GM19452 (cell line): ENCODE data around the gene SPOPL.
A peak's percentile ranks its signal among the peaks of the same experiment; 100 is the strongest.

ENCODE experiments used
- ATAC-seq: cut with Tn5 transposase; IDR thresholded peaks from one replicate; pipeline ENCODE4 v1.9.1; 2021; ENCODE audit not compliant: unreplicated experiment

SPOPL gene

DNA sequence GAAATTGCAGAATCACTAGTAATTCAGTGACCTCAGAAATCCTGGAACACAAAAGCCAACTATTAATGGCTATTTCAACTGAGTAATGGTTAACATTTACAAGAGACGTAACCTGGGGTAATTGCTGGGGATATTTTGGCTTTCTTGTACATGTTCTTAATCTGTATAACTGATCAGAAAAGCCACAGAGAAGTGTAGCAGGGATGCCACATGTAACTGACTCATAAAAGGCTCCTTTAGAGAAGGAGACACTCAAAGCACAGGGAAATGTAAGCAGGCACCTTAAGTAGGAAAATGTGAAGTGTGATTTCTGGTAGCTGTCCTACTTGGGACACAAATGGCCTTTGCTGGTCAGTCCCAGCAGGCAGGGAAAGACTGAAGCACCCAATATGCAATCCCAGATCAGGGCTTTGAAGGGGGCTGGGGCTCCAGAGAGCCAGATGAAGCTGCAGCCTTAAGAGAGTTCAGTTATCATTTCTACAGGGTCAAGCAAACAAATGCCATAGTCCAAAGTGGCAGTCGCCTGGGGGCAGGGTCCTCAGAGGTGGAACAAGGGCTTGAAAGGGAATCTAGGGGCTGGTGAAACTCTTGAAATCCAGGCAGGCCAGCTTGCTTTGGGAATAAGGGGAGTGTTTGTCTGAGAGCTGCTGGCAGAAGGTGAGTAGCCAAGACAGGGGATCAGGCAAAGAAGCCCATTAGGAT is 7.2 kb upstream of the SPOPL start:
- ATAC-seq: no peak

DNA sequence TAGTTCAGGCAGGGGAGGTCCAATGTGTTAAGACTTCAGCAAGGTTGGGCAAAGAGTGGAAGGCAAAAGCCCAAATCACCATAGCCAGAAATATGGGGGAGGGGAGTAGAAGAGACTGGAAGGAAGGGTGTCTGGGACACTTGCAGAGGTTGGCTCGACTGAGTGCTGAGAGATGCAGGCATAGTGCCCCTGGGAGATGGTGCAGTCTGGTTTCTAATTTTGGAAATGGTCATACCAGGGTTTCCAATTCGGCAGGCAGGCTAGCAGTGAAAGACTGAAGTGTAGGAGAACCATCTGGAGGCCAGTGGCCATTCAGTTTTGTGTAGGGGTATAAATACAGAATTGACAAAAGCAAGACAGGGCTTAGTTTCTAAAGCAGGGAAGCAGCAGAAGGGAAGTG is 6.2 kb upstream of the SPOPL start:
- no peak for ATAC-seq

DNA sequence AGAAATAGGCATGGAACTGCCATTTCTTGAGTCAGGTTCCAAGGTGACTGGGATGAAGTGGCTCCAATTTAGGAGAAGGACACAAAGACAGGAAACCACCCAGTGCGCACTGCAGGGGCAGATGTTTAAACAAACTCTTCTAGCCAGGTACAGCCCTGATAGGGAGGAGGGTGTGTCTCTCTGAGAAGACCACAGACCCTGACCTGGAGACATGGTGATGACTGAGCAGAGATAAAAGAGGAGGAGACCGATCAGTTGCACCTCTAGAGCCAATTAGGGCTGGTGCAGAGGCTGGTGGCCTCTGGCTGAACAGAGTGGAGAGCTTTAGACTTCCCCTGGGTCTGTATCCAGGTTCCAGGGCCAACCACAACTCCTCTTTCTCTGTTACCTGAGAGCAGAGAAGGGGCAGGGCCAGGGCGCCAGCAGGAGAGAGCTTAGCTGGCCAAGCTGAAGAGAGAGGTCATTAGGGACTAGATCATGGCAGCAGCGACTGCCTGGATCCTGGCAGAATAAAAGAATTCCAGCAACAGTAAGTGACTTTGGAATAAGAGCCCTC is 5.4 kb upstream of the SPOPL start:
- no peak for ATAC-seq

DNA sequence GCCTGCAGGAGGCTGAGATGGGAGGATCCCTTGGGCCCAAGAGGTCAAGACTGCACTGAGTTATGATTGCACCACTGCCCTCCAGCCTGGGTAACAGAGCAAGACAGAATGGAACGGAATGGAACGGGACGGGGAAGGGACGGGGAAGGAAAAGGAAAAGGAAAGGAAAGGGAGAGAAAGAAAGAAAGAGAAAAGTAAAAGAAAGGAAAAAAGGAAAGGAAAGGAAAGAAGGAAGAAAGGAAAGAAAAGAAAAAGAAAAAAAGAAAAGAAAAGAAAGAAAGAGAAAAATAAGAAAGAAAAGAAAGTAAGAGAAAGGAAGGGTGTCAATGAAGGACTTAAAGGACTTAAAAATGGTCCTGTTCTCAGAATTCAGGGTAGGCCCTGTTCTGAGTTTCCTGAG is 4.3 kb upstream of the SPOPL start:
- ATAC-seq: no peak

DNA sequence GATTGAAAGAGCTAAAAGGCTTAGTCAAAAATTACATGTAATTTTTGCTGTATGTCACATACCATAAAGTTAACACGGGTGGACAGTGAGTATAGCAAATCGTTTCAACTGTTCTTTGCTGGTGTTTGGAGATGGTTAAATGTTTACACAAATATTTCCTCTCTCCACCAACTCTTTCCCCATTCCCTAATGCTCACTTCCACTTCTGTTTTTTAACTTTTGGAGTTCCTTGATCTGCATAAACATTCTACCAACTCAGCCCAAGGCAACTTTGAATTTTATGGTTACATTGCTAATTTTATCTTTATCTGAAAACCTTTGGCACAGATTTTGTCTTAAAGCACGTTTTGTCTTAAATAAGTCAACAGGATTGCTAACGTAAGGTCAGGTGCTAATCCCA is 1.9 kb upstream of the SPOPL start:
- ATAC-seq: no peak

DNA sequence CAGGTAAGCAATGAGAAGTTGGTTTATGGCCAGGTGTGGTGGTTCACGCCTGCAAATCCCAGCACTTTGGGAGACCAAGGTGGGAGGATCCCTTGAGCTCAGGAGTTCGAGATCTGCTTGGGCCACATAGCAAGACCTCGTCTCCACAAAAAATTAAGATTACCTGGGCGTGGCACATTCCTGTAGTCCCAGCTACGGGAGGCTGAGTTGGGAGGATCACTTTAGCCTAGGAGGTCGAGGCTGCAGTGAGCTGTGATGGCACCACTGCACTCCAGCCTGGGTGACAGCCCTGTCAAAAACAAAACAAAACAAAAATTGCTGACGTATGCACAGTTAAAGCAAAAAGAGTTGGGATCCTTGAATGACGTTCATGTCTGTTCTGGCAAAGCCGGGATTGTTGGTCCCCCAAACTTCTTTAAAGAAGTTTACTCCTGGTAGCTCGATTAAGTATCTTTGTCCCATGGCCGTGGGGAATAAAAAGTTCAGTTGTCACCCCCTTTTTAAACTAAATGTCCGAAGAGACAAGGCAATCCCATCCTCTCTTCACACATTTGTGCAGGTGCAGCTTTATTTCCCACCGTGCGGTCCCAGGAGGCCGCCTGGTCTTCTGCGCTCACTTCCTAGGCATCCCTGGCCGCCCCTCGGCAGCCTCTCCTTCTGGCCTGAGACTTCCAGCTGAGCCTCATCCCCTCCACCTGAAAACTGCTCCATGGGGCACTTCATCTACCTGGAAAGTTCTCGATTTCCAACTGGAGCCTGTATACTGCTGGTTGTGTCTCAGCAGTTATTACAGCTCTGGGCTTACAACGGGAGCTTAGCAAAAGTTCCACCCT is 762 bp upstream of the SPOPL start:
- peak; percentile 2 for ATAC-seq

DNA sequence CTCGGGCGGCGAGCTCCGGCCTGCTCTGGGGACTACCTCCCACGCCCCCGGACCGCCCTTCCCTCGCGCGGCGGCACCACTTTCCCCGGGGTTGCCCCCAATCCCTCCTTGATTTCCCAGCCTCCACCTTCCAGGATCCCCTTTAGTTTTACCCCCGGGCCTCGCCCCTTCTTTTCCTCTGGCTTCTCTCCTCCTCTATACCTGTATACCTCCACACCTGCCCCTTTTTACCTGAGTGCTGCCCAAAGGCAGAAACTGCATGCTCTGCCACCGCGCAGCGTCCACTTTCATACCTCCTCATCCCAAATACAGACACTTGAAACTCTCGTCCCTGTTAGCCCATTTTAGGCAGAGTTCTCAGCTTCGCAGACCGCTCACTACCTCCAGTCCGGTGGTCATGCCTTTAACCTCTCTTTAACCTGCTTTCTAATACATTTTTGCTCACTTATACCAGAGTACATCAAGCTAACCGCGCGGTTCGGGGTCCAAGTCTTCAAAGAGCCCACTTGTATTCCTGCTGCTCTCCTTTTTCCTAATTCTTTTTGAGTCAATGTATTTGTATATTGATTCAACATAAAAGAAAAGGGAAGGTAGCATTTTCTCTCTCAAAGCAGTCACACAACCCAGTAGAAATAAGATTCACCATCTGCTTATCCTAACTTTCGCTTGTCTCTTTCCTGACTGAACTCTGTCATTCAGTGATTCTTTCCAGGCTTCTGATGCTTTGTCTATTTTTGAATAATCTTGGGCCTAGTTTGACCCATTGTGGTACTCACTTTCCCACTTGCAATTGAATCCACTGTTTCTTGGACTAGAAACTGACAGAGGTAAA is 901 bp downstream of the SPOPL start:
- ATAC-seq: no peak

DNA sequence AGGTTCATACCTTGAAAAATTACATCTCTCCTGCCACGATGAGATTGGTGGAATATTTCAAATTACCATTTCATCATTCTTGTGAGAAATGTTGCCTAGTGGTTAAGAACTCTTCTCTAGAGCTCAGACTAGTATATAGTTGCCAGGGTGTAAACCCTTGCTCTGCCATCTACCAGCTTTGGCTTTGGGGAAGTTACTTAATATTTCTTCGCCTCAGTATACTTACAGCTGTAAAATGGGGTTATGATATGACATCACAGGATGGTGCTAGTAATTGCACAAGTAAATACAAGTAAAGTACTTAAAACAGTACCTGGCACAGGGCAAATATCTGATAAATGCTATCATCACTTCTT is 1.5 kb downstream of the SPOPL start:
- no peak for ATAC-seq

DNA sequence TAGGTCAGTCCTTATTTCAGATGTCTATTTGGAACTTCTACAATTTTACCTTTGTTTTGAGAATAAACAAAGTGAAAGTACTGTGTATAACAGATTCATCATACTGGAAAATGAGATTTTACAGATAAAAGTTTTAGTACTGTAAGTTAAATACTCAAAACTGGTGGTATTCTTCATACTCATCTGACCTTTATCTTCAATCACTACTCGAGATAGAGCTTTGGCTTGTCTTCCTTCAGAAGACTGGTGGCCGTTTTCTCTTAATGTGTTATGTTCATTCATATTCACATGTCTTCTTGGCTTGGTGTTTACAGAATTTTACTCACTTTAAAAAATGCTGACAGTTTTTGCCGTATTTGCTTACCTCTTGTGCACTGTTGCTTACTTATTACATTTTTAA is 2.1 kb downstream of the SPOPL start:
- no peak for ATAC-seq

DNA sequence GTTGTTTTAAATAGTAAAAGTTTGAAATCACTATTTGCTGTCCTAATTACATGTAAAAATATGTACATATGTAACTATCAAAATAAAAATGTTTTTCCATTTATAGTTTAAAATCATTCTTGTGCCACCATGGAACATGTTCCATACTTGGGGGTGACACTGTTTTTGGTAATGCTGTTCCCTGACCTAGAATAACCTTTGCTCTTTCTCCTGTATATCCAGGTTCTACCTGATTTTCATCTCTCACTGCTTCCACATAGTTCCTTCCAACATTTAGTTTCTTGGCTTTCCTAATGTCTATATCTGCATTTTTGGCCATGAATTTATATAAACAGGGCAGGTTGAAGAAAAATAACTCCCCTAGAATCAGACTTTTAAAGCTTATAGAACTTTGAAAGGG is 2.5 kb downstream of the SPOPL start:
- no peak for ATAC-seq

DNA sequence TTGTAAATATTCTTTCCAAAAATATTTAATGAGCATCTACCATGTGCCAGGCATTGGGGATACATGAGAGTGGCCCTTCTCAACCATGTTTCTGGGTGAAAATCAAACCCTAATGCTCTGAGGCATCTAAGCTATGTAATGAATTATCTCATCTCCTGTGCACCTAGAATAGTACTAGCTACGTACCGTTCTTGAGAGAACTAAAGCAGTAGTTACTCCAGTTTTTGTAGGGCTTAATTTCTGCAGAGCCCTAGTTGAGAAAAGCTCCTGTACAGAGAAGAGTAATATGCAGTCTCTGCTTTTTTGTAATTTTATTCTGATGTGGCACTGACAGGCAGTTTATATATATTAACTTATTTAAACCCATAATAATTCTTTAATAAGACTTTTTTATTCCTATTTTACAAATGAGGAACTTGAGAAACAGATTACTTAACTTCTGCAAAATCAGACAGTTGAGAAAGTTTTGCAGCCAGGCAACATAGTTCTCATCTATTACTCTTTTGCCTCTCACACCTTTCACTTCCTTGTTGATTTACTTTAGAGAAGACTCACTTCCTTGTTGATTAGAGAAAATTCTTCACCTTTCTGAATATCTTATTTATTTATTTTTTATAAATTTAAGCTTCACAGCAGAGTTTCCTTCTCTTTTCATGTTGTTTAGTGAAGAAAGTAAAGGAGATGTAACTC is 3.1 kb downstream of the SPOPL start:
- ATAC-seq: peak; percentile 37

DNA sequence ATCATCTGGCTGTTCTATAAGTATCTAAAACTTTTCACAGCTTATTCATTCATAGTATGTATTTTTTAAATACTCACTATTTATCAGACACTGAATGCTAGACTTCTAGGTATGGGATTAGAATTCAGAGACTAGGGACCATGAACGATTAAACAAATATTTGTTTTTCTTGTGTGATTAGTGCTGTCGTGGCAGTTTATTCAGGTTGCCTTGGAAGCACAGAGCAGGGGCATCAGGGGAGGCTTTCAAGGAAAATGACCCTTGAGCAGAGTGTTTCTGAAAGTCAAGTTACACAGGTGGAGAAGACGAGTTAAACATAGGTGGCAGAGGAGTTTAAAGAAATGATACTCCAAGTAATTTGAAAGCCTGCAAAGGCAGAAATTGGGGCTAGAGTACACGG is 5.7 kb downstream of the SPOPL start:
- ATAC-seq: no peak

DNA sequence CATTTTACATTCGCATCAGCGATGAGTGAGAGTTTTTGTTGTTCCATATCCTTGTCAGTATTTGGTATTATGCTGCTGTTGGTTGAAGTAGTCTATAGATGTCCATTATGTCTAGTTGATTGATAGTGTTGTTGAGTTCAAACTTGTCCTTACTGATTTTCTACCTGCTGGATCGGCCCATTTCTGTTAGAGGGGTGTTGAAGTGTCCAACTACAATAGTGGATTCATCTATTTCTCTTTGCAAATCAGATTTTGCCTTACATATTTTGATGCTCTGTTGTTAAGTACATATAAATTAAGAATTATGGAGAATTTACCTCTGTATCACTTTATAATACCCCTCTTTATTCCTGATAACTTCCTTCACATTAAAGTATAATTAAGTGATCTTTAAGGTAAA is 8.7 kb downstream of the SPOPL start:
- ATAC-seq: no peak

DNA sequence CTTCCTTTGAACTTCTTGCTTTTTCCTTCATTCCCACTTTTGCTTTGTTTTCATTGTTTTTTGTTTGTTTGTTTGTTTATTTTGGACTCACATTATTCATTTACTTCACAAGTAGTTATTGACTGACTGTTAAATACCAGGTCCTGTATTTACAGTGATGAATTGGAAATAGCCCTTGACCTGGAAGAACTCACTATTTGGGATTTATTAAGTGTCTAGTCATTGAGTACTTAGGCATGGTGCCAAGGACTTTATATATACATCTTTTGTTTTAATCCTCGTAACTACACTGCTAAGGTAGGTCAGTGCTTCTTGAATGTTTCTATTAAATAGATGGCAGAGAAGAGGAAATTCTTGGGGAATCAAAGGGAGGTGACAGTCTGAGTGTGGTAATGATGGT is 11.1 kb downstream of the SPOPL start:
- no peak for ATAC-seq

DNA sequence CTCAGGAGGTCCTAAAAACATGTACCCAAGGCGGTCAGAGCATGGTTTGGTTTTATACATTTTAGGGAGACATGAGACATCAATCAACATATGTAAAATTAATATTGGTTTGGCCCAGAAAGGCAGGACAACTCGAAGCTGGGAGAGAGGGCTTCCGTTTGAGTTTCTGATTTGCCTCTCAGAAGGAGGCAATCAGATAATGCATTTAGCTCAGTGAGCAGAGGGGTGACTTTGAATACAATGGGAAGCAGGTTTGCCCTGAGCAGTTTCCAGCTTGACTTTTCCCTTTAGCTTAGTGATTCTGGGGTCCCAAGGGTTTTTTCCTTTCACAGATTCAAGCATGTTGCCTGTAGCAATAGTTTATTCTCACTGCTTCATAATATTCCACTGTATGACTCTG is 12.6 kb downstream of the SPOPL start:
- ATAC-seq: no peak

DNA sequence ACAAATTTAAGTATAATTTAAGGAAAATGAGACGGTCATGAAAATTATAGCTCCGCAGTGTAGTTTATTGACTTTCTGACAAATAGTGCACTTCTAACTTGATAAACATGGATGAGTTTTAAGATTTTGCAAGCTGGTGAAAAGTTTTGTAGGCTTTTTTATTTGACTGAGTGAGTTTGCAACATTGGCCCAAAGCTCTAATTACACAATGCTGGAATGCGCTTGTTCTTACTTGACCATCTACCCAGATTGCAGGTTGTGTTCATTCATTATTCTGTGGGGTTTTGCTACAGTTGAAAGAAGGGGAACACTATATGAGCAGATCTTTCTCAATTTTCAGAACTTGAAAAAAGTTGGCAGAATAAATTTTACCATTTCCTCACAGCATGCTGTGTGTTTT is 13.5 kb downstream of the SPOPL start:
- ATAC-seq: no peak

DNA sequence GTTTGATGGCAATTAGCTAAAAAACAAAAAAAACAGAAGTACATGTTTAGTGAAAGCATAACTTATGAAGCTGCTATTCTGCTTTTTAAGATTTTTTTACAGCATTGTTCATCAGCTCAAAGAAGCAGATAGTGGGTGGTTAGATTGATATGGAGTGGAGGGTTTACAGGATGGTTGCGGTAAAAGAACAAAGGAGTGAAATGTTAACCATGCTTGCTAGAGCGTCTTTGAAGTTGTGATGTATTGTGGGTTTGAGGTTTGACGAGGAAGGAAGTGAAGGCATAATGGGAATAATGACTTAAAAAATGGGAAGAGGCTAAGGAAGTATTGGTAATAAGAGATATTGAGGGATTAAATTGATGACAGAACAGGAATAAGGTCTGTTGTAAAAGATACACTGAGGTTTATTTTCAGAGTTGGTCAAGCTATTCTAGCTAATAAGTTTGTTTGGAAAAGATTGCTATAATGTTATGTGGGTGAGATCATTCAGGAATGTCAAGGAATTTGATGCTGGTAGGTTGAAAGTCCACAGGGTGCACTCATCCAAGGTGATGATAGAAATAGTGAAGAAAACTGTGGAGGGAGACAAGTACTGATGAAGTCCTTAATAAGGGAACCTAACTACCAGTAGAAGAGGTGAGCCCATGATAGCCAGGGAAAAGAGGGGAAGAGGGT is 14.6 kb downstream of the SPOPL start:
- ATAC-seq: no peak

DNA sequence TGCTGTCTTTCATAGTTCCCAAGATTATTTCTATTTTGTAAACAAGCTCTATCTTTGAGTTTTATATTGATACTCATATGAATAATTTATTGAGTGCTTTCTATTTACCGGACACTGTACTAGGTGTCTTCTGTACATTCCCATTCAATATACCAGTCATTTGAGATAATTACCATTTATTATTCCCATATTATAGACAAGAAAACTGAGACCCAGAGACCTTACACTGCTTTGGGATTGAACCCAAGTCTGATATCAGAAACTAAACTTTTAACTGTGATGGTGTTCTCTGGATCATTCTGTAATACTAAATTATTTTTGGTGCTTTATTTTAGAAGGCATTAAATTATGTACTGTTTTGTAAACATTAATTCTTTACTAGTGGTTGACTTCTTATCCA is 17.3 kb downstream of the SPOPL start:
- ATAC-seq: no peak

DNA sequence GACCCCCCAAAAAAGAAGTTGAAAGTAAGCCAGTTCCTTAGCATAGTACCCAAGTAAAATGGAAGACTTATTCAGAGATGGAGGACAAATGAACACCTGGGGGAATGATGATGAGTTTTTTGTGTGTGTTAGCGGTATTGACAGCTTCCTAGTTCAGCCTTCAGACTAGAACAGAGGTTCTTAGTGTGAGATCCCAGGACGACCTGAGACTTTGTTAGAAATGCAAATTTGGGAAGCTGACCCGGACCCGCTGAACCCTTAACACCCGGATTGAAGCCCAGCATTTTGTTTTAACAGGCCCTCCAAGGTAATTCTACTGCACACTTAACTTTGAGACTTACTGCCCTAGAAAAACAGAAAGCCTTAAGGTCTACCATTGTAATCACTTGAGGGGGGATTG is 20.3 kb downstream of the SPOPL start:
- no peak for ATAC-seq

DNA sequence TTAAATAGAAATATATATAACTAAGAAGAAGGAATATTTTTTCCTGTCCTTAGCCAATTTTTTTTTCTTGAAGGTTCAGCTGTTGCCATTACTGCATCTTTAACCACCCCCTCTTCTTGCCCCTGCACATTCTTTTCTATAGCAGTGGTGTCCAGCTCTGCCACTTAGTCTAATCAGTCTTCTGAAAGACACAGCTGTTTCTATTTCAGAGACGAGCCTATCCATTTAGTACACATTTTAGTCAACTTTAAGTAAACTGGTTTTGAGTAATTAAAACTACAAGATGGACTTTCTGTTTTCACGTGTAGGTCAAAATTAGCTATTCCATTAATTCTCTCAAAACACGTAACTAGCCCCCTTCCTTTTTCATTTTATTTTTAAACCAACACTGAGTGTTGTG is 21.0 kb downstream of the SPOPL start:
- ATAC-seq: peak; percentile 71
